ENCODE results near the gene SGCD. TPM values are rescaled to one million over a fixed set of nuclear protein-coding genes. Genes with fewer than 3 reads are reported as not detected.

The SGCD gene
- total RNA-seq, 4 donors from 2014 or later: 16.7 to 38.6 (median 27.7) TPM

- Histone ChIP-seq H3K27me3 (no peaks in the 10 kb centered on the region), H3K9me3 (no peaks in the 10 kb centered on the region), H3K27ac (replicated peaks in 1 of 4) (no peak overlapping the region), H3K36me3 (no peaks in the 10 kb centered on the region), H3K4me3 (no peak overlapping the region), H3K4me1 (peaks cover 0 to 21% (median 16%) of the 10 kb centered on the region in 4 donors)
- intact Hi-C loops (cut with DNase I): no loop called here
- DNase-seq (ENCODE audit: extremely low spot score): no peak
- TF ChIP-seq EP300 (IDR thresholded peaks at IDR 0.05) (no peak), POLR2A (IDR thresholded peaks at IDR 0.05; ENCODE audit: low read depth) (no peak), POLR2AphosphoS5 (IDR thresholded peaks at IDR 0.05) (no peak)
- TF ChIP-seq, protein P1, sequence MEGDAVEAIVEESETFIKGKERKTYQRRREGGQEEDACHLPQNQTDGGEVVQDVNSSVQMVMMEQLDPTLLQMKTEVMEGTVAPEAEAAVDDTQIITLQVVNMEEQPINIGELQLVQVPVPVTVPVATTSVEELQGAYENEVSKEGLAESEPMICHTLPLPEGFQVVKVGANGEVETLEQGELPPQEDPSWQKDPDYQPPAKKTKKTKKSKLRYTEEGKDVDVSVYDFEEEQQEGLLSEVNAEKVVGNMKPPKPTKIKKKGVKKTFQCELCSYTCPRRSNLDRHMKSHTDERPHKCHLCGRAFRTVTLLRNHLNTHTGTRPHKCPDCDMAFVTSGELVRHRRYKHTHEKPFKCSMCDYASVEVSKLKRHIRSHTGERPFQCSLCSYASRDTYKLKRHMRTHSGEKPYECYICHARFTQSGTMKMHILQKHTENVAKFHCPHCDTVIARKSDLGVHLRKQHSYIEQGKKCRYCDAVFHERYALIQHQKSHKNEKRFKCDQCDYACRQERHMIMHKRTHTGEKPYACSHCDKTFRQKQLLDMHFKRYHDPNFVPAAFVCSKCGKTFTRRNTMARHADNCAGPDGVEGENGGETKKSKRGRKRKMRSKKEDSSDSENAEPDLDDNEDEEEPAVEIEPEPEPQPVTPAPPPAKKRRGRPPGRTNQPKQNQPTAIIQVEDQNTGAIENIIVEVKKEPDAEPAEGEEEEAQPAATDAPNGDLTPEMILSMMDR (IDR thresholded peaks at IDR 0.05): no peak
- 95% methylated on average over 3 of the region's 3 CpGs for WGBS
These were observed 108.1 kb downstream of the SGCD start for GRCh38 chr5:156435101-156435500.

DNA sequence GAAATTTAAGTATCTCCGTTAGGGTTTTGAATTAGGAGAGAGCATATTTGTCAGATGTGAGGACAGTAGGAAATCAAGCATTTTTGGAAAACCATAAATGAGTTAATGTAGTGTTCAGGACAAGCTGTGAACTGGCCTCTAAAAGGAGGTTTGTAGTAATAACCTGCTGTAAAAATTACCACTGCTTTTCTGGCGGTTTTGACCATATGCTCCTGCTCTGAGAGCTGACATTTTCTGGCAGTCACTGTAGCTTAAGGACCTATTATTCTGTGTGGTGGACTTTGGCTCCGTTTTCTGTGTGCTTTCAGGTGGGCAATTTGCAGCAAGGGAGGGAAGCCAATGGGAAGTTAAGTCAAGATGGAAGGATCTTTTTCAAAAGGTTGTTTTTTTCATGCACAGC, 111.1 kb downstream of the SGCD start:
- whole genome bisulfite sequencing: 67% methylated on average over 3 of the region's 3 CpGs
- TF ChIP-seq, protein P1 (IDR thresholded peaks at IDR 0.05): no peak
- no peak for TF ChIP-seq EP300 (IDR thresholded peaks at IDR 0.05)
- no peak for TF ChIP-seq POLR2A (IDR thresholded peaks at IDR 0.05; ENCODE audit: low read depth)
- no peak for TF ChIP-seq POLR2AphosphoS5 (IDR thresholded peaks at IDR 0.05)
- Histone ChIP-seq H3K4me3 (no peak overlapping the region), H3K27me3 (no peaks in the 10 kb centered on the region), H3K36me3 (no peaks in the 10 kb centered on the region), H3K27ac (replicated peaks in 1 of 4) (no peak overlapping the region), H3K9me3 (no peaks in the 10 kb centered on the region), H3K4me1 (peaks cover 0 to 5% (median 4%) of the 10 kb centered on the region in 4 donors)
- no peak for DNase-seq (ENCODE audit: extremely low spot score)
- intact Hi-C loops (cut with DNase I): no loop called here

GRCh38 chr5:156444753-156445291, 117.9 kb downstream of the SGCD start:
- no peak for DNase-seq (ENCODE audit: extremely low spot score)
- H3K27ac ChIP-seq (replicated peaks in 1 of 4): no peak overlapping the region
- H3K27me3 ChIP-seq: no peaks in the 10 kb centered on the region
- H3K4me3 ChIP-seq: no peak overlapping the region
- 81% methylated on average over 3 of the region's 3 CpGs for WGBS
- intact Hi-C loops (cut with DNase I): no loop called here
- no peaks in the 10 kb centered on the region for H3K36me3 ChIP-seq
- no peaks in the 10 kb centered on the region for H3K9me3 ChIP-seq
- TF ChIP-seq POLR2AphosphoS5 (IDR thresholded peaks at IDR 0.05) (no peak), POLR2A (IDR thresholded peaks at IDR 0.05; ENCODE audit: low read depth) (no peak), EP300 (IDR thresholded peaks at IDR 0.05) (no peak)
- TF ChIP-seq, protein P1 (IDR thresholded peaks at IDR 0.05): no peak
- peaks cover 0 to 18% (median 2%) of the 10 kb centered on the region in 4 donors for H3K4me1 ChIP-seq

- Histone ChIP-seq H3K27ac (replicated peaks in 1 of 4) (no peak overlapping the region), H3K9me3 (no peaks in the 10 kb centered on the region), H3K27me3 (no peaks in the 10 kb centered on the region), H3K36me3 (no peaks in the 10 kb centered on the region), H3K4me3 (no peak overlapping the region), H3K4me1 (peaks cover 0 to 18% (median 4%) of the 10 kb centered on the region in 4 donors)
- intact Hi-C loops (cut with DNase I): no loop called here
- 81% methylated on average over 4 of the region's 4 CpGs for WGBS
- DNase-seq (ENCODE audit: extremely low spot score): no peak
- TF ChIP-seq POLR2AphosphoS5 (IDR thresholded peaks at IDR 0.05) (no peak), EP300 (IDR thresholded peaks at IDR 0.05) (no peak), POLR2A (IDR thresholded peaks at IDR 0.05; ENCODE audit: low read depth) (no peak)
- TF ChIP-seq, protein P1 (IDR thresholded peaks at IDR 0.05): no peak
These were observed 119.6 kb downstream of the SGCD start for GRCh38 chr5:156446526-156446925.

- WGBS: 92% methylated on average over 2 of the region's 2 CpGs
- TF ChIP-seq EP300 (IDR thresholded peaks at IDR 0.05): no peak
- TF ChIP-seq, protein P1 (IDR thresholded peaks at IDR 0.05): no peak
- TF ChIP-seq POLR2AphosphoS5 (IDR thresholded peaks at IDR 0.05): no peak
- TF ChIP-seq POLR2A (IDR thresholded peaks at IDR 0.05; ENCODE audit: low read depth): no peak
- Histone ChIP-seq H3K36me3 (no peaks in the 10 kb centered on the region), H3K27me3 (no peaks in the 10 kb centered on the region), H3K4me3 (no peak overlapping the region), H3K9me3 (no peaks in the 10 kb centered on the region), H3K4me1 (peaks cover 0 to 4% (median 0%) of the 10 kb centered on the region in 4 donors), H3K27ac (replicated peaks in 1 of 4) (no peak overlapping the region)
- intact Hi-C loops (cut with DNase I): no loop called here
- DNase-seq (ENCODE audit: extremely low spot score): no peak
These were observed 123.8 kb downstream of the SGCD start for GRCh38 chr5:156450778-156451177.
